HK-2 (cell line): ENCODE results near the gene HSD17B14.
"Not testable (repeated sequence)": the region's sequence is repeated elsewhere in the genome, so short reads cannot be mapped to it uniquely, and the experiment has no call there.

Experiments used
- DNase-seq: peaks from one replicate; pipeline ENCODE4 v3.0.0-alpha.2; 2018; ENCODE audit not compliant: unreplicated experiment

HSD17B14 gene

DNA sequence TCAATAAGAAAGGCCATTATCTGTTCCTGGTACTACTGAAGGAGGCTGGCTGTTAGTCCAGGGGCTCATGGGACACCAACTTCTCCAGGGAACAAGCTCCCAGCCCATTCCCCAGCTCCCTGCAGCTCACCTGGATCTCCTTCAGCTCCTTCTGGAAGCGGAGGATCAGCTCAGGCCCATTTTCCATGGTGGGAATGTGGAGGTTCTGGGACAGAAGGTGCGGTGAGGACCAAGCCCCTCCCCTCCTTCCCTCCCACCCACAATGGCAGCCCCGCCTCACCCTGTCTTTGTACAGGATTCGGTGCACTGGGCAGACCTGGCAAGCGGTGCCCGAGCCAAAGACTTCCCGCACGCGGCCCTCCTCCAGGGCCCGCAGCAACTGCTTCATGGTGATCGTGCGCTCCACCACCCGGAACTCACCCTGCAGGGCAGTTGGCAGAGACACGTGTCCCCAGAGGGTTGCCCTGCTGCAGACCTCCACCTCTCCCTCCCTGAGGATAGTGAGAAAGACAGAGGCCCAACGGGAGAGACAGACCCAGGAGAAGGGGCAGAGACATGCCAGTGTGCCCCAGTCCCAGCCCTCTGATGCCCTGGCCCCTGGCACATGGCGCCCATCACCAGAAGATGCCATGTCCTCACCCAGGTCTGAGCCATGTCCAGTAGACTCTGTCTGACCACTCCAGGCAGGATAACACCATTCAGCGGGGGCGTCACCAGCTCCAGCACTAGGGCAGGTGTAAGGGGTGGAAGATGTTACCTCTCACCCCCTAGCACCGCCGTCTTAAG is 39.8 kb downstream of the HSD17B14 start:
- no peak for DNase-seq

DNA sequence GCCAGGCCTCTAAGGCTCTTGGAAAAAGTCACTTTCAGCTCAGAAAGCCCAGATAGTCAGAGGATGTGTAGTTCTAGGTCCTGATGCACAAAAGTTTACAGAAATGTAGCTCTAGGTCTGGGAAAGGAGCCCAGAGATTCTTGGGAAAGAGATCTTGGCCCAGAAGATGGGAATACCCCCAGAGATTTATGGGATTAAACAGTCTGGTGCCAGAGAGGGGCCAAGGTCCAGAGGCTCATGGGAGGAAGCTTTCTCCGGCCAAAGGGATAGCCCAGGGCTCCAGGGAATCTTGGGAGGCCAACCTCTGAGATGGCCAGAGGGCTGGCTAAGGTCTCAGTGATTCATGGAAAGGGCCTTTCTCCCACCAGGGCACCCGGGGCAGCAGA is 40.6 kb downstream of the HSD17B14 start:
- DNase-seq = no peak

DNA sequence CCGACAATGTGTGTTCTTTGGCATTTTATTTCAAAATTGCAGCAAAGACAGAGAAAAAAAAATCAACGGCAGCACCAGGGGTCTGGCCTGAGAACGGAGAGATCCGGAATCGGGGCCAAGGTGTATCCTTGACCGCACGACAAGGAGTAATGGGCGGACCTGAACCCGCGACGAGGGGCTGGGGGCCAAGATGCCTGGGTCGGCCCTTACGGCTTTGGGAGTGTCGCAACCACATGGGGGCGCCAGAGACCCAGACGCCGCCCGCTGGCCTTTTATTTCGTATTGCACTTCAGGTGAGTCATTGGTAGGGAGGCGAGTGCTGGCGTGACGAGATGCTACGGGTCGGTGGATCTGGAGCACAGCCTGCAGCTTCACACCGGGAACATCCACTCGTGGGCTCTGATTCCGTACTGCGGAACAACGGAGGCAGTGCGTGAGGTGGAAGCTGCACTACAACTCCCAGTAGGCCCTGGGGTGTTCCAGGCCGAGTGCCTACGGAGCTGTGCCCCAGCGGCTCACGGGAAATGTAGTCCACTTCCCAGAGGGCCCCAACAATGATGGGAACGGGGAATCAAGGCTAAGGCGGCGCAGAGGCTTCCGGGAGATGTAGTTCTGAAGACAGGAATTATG is 41.1 kb downstream of the HSD17B14 start:
- peak; percentile 81 for DNase-seq

DNA sequence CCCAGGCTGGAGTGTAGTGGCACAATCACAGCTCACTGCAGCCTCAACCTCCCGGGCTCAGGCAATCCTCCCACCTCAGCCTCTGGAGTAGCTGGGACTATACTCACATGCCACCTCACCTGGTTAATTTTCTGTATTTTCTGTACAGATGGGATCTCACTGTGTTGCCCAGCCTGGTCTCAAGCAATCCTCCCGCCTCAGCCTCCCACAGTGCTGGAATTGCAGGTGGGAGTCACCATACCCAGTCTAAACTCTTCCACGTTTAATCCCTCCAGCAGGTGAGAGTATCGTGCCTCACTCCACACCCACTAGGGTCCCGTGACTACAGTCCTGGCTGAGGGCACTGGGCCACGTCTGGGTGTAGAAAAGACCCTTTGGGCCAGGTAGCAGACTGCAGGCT is 42.0 kb downstream of the HSD17B14 start:
- DNase-seq = no peak

DNA sequence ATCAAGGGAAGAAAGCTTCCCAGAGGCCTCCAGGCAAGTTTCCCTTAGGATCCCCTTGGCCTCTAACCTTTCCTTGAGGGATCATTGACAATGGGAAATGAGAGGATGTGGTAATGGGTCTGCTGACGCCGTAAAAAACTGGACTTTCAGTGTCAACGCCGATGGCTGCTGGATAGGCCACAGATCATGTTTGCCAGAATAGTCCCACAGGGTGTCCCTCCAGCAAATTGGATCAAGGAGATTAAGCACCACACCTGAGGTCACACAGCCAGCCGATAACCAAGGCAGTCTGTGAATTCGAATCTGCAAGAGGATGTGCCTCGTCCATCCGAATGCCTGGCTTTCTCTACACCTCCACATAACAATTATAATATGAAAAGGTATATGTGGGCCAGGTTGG is 43.0 kb downstream of the HSD17B14 start:
- DNase-seq = no peak

DNA sequence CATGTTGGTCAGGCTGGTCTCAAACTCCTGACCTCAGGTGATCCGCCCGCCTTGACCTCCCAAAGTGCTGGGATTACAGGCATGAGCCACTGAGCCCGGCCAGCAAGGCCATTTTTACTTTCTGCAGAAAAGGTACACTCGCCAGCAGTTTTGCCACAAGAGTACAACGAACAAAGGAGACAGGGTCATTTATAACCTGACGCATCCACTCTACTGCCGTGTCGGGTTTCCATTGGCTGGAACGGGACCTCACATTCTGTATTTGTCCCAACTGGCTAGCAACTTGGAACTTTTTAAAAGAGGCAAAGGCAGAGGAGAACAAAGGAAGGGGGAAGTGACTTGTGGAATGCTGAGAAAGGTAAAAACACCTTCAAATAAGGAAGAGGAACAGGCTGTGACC is 49.0 kb downstream of the HSD17B14 start:
- not testable (repeated sequence) for DNase-seq

DNA sequence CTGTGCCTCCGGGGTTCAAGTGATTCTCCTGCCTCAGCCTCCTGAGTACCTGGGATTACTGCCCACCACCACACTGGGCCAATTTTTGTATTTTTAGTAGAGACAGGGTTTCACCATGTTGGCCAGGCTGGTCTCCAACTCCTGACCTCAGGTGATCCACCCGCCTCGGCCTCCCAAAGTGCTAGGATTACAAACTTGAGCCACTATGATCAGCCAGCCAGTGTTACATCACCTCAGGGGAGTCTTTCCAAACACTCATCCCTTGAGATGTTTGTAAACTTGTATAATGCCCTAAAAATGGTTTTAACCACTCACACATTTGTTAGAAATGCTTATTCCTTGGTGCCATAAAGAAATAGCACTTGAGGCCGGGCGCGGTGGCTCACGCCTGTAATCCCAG is 49.9 kb downstream of the HSD17B14 start:
- DNase-seq = not testable (repeated sequence)

DNA sequence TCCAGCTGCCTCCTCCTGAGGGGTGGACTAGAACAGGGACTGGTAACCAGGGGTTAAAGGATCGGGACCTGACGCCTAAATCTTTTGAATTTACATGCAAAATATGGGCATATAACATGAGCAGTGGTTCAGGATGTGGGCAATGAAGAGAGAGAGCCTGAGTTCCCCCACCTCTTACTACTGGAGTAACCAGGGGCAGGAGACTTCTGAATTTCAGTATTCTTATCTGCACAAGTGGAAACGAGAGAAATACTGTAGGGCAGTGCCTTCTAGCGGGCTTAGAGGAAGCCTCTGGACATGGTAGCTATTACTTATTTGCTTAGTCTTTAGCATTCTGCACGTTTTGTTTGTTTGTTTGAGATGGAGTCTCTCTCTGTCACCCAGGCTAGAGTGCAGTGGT is 51.8 kb downstream of the HSD17B14 start:
- no peak for DNase-seq

DNA sequence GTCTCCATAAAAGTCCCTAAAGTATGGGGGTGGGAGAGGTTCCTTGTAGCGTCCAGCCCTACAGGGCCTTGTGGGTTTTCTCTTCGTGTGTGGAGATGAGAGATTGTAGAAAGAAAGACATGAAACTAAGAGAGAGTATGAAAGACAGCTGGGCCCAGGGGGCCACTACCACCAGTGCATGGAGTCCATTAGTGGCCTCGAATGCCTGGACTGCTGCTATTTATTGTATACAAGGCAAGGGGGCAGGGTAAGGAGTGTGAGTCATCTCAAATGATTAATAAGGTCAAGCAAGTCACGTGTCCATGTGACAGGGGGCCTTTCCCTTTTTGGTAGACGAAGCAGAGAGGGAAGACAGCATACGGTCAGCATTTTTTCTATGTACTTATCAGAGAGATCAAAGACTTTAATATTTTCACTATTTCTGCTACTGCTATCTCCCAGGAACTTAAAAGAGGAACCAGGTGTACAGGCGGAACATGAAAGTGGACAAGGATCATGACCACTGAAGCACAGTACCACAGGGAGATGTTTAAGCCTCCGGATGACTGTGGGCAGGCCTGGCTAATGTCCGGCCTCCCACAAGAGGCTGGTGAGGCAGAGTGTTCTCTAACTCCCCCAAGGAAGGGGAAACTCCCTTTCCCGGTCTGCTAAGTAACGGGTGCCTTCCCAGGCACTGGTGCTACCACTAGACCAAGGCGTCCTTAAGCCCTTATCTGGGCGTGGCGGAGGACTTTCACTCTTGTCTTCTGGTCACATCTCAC is 55.5 kb downstream of the HSD17B14 start:
- peak; percentile 70 for DNase-seq

DNA sequence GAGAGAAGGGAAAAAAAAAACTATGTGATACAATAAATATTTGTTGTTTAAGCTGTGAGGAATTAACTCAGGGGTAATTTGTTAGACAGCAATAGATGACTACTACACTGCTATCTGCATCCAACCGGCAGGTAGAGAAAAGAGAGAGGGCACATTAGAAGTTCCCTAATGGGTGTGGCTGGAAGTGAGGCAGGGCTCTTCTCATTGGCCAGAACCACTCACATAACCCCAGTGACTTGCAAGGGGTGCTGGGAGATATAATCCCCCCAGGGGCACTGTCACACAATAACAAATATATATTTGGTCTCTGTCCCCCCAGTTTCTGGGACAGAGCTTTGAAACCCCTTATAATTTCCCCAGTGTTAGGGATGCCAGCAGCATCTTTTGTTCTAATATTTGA is 56.7 kb downstream of the HSD17B14 start:
- no peak for DNase-seq

DNA sequence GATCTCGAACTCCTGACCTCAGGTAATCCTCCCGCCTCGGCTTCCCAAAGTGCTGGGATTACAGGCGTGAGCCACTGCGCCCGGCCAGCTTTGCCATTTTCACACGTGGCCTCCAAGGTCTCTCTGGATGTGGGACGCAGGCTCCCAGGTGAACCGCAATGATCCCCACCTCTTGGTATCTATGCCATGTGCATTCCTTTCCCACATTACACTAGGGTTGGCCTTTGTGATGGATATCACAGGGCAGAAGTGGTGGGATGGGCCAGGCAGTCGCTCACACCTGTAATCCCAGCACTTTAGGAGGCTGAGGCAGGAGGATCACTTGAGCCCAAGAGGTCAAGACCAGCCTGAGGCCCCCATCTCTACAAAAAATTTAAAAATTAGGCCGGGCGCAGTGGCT is 58.6 kb downstream of the HSD17B14 start:
- no peak for DNase-seq

DNA sequence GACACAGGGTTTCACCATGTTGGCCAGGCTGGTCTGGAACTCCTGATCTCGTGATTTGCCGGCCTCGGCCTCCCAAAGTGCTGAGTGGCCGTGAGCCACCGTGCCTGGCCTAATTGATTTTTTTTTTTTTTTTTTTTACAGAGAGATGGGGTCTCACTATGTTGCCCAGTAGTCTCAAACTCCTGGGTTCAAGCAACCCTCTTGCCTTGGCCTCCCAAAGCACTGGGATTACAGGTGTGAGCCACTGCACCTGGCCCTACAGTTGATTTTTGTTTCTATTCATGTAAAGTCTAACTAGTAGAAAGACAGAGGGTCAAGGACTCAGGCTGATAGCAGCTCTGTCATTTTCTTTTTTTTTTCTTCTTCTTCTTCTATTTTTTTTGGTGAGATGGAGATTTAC is 59.2 kb downstream of the HSD17B14 start:
- no peak for DNase-seq

DNA sequence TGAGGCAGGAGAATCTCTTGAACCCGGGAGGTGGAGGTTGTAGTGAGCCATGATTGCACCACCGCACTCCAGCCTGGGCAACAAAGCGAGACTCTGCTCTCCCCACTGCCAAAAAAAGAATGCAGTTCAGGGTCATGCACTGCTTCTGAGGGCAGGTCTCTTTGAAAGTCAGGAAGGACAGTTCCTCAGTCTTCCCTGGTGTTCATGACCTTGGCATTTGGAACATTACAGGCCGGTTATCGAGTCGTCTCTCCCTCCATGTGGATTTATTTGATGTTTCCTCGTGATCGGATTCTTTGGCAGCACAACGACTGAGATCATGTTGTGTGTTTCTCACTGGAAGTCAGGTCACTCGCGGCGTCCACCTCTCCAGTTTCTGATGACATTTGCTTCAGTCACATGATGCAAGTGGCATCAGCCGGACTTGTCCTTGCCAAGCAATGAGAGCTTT is 63.8 kb downstream of the HSD17B14 start:
- no peak for DNase-seq

DNA sequence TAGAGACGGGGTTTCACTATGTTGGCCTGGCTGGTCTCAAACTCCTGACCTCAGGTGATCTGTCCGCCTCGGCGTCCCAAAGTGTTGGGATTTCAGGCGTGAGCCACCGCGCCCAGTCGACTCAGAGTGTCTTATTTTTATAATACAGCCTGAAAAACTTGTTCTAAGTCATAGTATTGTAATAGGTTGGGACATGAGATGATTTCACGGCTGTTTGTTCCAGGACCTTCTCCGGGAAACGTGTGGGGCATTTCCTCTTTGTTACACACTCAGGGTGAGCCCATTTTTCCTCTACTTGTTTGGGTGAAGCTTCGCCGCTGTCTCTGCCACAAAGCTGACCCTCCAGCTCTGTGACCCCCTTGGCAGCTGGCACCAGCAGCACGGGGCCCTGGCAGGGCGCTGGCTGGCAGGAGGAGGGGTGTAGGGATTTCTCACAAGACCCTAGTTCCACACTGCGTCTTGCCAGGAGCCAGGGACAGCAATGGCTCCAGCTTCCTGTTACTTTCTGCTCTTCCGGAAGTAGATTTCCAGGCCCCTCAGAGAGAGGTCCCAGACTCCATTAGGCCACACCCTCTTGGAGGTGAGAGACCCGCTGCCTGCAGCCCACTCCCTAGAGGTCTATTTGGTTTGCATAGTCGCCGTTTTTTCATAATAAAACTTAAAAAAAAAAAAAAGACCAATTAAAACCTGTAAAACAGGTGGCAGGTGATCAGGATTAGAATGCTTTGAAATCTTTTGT is 65.4 kb downstream of the HSD17B14 start:
- no peak for DNase-seq

DNA sequence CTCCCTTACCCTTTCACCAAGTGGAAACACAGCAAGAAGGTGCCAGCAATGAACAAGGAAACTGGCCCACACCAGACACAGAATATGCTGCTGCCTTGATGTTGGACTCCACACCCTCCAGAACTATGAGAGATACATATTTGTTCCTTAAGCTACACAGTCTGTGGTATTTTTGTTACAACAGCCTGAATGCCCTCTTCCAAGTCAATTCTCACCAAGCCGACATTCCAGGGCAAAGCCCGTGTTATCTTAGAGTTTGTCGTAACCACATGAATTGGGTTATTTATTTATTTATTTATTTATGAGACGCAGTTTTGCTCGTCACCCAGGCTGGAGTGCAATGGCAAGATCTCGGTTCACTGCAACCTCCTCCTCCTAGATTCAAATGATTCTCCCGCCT is 66.0 kb downstream of the HSD17B14 start:
- no peak for DNase-seq

DNA sequence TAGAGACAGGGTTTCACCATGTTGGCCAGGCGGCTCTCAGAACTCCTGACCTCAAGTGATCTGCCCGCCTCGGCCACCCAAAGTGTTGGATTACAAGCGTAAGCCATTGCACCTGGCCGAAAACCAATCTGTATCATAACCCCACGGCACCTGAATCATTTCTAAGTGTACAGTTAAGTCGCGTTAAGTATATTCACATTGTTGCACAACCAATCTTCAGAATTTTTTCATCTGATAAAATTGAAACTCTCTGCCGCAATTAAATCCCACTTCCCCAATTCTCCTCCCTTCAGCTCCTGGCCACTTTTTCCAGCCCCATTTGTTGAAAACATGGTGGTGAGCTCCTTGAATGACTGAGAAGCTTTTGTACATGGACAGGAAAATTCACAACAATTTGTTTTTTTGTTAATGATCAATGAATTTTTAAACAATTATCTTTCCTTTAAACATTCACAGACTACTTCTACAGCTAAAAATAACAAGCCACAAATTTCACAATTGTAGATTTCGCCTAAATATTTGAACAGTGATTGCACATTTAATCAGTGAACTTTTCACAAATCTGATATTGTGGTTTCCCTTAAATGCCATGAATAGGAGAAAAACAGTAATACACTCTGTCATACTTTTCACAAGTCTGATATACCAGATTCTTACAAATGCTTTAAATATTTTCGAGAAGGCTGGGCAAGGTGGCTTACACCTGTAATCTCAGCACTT is 67.1 kb downstream of the HSD17B14 start:
- DNase-seq = no peak

DNA sequence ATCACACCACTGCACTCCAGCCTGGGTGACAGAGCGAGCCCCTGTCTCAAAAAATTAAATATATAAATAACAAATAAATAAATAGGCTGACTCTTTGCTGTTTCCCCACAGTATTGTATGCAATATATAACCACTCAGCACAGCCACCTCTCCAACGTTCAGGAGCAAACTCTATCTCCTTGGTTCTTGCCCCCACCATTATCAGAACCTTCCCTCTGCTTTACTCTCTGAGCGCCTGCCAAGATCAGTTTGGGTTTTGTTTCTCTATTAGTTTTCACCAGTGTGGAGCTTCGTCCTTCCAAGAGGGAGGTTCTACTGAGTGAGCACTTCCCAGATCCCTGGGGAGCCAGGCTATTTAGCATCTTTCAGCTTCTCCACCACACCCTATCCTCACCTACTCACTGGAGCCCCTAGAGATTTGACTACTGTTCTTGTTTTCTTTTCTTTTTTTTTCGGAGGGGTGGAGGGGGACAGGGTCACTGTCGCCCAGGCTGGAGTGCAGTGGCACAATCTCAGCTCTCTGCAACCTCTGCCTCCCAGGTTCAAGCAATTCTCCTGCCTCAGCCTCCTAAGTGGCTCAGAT is 68.0 kb downstream of the HSD17B14 start:
- DNase-seq = not testable (repeated sequence)

DNA sequence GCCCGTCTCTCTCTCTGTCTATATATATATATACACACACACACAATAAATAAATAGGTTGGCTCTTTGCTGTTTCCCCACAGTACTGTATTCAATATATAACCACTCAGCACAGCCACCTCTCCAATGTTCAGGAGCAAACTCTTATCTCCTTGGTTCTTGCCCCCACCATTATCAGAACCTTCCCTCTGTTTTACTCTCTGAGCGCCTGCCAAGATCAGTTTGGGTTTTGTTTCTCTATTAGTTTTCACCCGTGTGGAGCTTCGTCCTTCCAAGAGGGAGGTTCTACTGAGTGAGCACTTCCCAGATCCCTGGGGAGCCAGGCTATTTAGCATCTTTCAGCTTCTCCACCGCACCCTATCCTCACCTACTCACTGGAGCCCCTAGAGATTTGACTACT is 70.5 kb downstream of the HSD17B14 start:
- DNase-seq = not testable (repeated sequence)
